Heart left ventricle (tissue), 13 donors: Measurements from ENCODE around the gene OR8B3.
"Not testable (repeated sequence)": the region's sequence is repeated elsewhere in the genome, so short reads cannot be mapped to it uniquely, and the experiment has no call there.

Experiments used
- CTCF ChIP-seq, 12 donors: fragments of 200-600 bp; sonication (generic) in 4 of 12; IDR thresholded peaks; one replicate each; pipeline versions ENCODE4 v1.5.0 to v1.8.0; 2018 to 2022; ENCODE audit warnings: antibody characterized with exemption in 12 of 12, mild to moderate bottlenecking in 5 of 12
- POLR2A ChIP-seq, 2 donors: fragments of 450-650 bp; IDR thresholded peaks; one replicate each; pipeline ENCODE4 v1.6.1; 2017; ENCODE audit warnings: antibody characterized with exemption in 2 of 2, mild to moderate bottlenecking in 2 of 2, moderate library complexity in 2 of 2
- donor health status: ischemic (EF 13 %, LVEDD 7.1; RV severe dilation, severe dysfunction).
- donor health status: DM: no; HTN: yes; CAD: no.
- donor health status: DM: no; HTN: no; CAD: no.
- donor health status: ischemic (EF 25% LVEDD 6.9; RV normal size, moderate dysfunction).
- donor health status: ischemic (EF 25% LVEDD 5.7; RV mildly dilated, moderate dysfunction).
- donor health status: ischemic (EF 35%, LVEDD 5.7; RV mildly dilated, moderate dysfunction).
- donor health status: nonischemic (EF 11% LVEDD 7.7; RV severe dilation, severe dysfunction).
- donor health status: DM: yes; HTN: yes; CAD: no.
- donor health status: PGD.
- donor health status: ischemic (EF 29% LVEDD 5.4; RV normal size, mild dysfunction).
- donor health status: nonischemic (EF 23%, LVEDD 6.1; RV moderate dilation, normal function).

- not testable (repeated sequence) for TF ChIP-seq POLR2A, CTCF (IDR thresholded peaks at IDR 0.05)
Measured at GRCh38 chr11:124382857-124383256, 16.0 kb downstream of the OR8B3 start.
